ENCODE data around the gene TM9SF4.

TM9SF4 gene

DNA sequence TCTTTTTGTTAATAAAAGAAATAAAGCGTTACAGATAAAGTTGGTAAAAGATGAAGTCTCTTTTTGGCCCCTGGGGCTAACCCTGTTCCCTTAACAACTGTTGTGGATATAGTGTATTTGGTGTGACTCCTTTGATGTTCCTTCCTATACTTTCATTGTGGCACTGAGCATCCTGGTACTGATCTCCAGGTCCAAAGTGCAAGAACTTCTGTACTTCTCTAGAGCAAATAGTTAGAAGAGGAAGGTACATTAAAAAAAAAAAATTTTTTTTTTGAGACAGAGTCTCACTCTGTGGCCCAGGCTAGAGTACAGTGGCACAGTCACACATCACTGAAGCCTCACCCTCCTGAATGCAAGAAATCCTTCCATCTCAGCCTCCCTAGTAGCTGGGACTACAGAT, 104.4 kb downstream of the TM9SF4 start:
- DNase-seq, result no peak

DNA sequence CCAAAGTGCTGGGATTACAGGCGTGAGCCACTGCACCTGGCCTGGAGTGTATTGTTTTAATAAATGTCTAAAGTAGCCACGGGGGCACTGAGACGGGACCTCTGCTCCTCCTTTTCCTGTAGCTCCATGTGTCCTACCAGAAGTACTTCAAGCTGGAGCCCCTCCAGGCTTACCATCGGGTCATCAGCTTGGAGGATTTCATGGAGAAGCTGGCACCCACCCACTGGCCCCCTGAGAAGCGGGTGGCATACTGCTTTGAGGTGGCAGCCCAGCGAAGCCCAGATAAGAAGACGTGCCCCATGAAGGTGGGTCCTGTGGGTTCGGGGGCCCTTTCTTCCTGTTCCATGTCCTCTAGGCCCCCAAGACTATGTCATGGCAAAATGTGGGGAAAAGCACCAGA, 105.6 kb downstream of the TM9SF4 start:
- no peak for DNase-seq

DNA sequence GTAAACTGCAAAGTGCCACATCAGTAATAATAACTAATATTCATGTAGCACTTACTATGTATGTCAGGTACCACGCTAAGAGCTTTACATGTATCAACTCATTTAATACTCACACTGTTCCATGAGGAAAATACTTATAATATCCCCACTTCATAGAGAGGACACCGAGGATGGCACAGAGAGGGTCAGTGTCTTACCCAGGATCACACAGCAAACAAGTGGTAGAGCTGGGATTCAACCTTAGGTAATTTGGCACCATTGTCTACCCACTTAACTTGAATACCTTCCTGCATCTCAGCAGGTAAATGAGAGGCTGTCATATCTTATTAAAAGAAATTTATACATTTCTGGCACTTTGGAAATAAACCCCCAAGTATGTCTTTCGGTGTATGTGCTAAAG, 106.2 kb downstream of the TM9SF4 start:
- DNase-seq, result no peak

DNA sequence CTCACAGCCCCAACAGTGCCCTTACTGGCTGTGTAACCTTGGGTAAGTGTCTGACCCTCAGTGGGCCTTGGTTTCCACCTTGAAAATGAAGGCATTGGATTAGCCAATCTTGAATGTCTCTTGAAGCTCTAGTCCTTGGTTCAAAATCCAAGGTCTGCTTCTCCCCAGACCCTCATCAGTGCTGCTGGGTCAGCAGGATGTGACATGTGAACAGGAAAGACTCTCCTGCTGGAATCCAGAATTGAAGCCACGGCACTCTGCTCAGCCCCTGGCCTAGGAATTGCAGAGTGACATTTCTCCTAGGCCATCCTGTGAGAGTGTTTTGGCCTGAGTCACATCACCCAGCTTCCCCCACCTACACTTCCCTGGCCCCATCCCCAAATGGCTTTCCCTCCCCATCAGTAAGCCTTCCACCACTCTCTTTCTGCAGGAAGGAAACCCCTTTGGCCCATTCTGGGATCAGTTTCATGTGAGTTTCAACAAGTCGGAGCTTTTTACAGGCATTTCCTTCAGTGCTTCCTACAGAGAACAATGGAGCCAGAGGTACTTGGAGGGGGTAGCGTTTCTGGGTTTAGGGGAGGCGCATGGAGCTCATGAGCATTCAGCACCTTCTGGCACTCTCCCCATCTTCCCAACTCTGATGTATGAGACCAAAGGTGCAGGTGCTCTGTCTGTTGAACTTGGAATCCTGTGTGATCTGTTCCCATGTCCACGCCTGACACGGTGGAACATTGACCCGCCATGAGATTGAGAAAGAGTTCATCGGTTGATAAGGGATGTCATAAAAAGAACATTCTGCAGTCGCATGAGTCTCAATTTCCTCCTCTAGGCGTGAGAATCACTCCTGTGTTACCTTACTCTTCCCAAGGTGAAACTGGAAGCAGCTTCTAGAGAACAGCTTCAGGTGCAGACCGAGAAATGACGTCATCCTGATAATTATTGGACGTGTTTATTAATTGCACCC, 106.9 kb downstream of the TM9SF4 start:
- no peak for DNase-seq
